GM19239 (cell line): Measurements from ENCODE around the gene TENM3.

Experiments
- DNase-seq: peaks from one replicate; pipeline ENCODE4 v3.0.0; 2011; ENCODE audit warnings: low spot score; ENCODE audit not compliant: insufficient read length
- FAIRE-seq: peaks from 2 replicates; lab custom pipeline; 2011; peaks lifted over from hg19 to GRCh38; lab: Jason Lieb, UNC

Gene TENM3

GRCh38 chr4:182642831-182643230, 399.6 kb downstream of the TENM3 start:
- FAIRE-seq = no peak
- no peak for DNase-seq

DNA sequence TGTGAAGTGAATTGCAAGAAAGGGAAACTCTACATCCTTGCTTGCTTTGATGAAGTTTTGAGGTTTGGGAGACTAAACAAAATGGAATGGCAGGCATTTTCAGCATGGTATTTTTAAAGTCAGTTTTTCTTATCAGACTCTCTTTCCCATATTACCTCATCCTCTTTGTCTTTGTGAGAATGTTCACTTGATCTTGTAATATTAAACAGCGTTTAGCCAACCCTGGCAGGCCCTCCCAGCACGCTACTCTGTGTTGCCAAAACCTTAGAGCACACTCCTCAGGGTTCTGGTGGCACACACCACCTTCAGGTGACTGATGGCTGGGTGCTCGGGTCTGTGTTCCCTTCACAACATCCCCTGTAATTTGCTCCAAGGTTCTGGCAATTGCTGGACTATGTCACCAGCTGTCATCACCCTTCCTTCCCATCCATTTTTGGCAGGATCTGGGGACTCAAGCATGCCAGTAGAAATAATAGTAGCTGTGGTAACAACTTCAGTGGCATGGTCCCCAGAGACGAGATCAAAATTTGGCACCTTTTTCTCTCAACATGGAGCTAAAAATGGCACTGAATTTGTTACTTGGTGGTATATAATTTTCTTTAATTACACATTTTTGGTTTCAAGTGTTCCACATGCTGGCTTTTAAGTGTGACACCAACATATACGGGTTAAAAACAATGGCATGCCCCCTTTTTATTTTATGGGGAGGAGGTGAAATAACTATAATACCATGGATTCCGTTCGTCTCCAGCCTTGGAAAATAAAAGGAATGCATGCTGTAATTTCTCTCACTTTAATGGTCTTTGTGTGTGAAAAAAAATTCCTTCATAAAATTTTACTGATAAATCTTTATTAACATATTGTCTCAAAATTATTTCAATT, 400.8 kb downstream of the TENM3 start:
- FAIRE-seq (no peak), DNase-seq (no peak)

GRCh38 chr4:182644683-182645050, 401.5 kb downstream of the TENM3 start:
- DNase-seq (no peak), FAIRE-seq (no peak)

GRCh38 chr4:182645511-182645910, 402.3 kb downstream of the TENM3 start:
- no peak for DNase-seq
- FAIRE-seq = no peak

GRCh38 chr4:182647646-182648300, 404.6 kb downstream of the TENM3 start:
- FAIRE-seq = no peak

DNA sequence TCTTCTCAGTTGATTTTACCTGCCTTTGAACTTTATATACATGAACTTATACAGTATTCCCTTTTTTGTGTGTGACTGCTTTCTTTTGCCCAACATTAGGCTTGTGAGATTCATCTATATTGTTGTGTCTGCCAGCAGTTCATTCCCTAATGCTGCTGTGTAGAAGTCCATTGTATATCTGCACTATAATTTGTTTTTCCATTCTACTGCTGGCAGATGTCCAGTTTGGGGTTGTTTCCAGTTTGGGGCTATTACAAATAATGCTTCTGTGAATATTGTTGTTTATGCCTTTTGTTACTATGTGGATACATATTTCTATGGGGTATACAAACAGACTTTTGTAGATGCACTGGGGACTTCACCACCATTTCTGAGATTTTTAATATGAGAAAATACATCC, 405.6 kb downstream of the TENM3 start:
- FAIRE-seq = no peak

More at GRCh38 chr4:182647646-182648300, 404.6 kb downstream of the TENM3 start:
- DNase-seq = no peak

GRCh38 chr4:182649698-182650477, 406.7 kb downstream of the TENM3 start:
- DNase-seq (no peak), FAIRE-seq (no peak)

More for the DNA sequence above, 405.6 kb downstream of the TENM3 start:
- DNase-seq = no peak

GRCh38 chr4:182653596-182653995, 410.4 kb downstream of the TENM3 start:
- DNase-seq (no peak), FAIRE-seq (no peak)

DNA sequence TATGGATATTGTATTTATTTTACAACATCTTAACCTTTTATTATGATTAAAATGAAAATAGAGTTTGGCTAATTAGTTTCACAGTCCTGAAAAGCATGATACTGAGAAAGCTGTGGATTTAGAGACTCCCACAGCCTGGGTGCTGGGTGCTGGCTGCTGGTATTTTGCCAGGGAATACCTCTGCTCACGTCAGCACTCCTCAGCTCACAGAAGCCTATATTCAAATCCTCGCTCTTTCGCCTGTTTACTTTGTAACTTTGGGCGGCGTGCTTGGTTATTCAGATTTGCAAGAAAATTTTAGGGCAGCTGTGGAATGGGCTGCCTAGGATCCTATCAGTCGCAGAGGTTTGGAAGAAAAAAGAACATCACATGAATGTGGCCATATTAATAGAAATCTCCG, 412.1 kb downstream of the TENM3 start:
- no peak for DNase-seq
- no peak for FAIRE-seq

DNA sequence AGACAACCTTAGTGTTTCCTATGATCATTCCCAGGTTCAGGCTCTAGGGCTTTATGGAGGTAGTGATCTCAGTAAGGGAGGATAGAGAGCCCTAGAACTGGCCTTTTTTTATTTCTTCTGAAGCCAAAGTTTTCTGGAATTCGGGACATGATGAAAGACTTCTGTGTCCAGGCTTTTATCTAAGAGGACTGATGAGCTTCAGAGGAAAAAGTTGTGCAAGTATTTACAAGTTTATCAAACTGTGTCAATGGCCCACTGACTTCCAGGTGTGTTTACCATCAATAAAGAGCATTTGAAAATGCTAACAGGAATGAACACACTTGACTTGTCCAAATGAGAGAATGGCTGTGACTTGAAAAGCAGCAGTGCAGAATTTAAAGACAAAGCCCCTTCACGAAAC, 419.3 kb downstream of the TENM3 start:
- FAIRE-seq = no peak
- no peak for DNase-seq

- FAIRE-seq = no peak
- DNase-seq = no peak
These were observed 428.0 kb downstream of the TENM3 start for GRCh38 chr4:182671231-182671630.

DNA sequence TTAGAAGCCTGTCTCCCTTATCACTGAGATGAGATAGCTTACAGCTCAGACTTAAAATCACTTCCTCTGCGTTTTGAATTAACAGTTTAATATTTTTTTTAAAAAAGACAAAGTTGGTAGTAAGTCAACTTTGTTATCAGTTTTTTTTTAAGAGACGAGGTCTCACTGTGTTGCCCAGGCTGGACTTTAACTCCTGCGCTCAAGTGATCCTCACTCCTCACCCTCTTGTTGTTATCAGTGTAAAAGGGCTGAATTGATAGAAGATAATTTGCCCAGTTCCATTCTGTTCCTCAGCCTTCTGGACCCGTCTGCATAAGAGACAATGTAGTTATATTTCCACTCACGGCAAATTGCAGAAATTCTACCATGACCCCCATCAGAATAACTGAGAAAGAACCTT, 428.5 kb downstream of the TENM3 start:
- DNase-seq (no peak), FAIRE-seq (no peak)

DNA sequence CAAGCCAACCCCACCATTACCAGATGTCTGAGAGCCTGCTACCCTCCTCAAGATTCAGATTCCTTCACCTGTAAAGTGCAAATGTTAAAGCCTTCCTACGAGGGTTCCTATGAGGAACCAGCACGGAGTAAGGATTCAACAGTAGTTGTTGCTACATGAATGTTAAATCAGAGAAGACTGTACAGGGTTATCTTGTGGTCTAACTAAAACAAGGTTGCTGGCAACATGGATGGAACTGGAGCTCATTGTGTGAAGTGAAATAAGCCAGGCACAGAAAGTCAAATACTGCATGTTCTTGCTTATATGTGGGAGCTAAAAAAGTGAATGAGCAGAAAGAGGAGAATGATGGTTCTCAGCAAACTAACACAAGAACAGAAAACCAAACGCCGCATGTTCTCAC, 435.4 kb downstream of the TENM3 start:
- DNase-seq (no peak), FAIRE-seq (no peak)

GRCh38 chr4:182679533-182679932, 436.3 kb downstream of the TENM3 start:
- DNase-seq (no peak), FAIRE-seq (no peak)

DNA sequence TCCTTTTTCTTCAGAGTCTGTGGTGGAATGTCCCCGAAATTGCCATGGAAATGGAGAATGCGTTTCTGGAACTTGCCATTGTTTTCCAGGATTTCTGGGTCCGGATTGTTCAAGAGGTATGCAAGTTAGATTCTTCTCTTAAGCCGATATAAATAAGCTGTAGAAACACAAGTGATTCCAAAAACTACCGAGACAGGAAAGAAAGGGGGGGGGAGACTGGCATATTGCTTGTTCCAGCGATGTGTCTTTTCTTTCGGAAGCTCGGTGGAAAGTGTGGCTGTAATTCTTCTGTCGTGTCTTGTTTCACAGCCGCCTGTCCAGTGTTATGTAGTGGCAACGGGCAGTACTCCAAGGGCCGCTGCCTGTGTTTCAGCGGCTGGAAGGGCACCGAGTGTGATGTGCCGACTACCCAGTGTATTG, 437.0 kb downstream of the TENM3 start:
- no peak for FAIRE-seq
- DNase-seq = no peak

- DNase-seq (no peak), FAIRE-seq (no peak)
These were observed 440.5 kb downstream of the TENM3 start for GRCh38 chr4:182683661-182684060.

DNA sequence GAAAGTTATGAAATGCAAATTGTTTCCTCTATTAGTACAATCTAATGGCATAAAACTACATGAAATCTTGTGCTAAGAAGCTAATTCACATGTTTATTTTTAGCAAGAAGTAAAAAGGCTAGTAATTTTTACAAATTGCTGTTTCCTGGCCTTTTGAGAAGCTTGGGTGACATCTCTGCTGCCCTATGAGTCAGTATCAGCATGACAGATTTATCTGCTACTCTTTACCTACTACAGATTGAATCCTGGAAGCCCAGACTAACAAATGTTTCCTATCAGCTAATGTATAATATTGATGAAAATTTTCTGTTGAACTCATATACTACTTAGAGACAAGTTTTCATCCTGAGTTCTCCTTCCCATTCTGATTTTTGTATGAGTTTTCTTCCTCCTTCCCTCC, 441.6 kb downstream of the TENM3 start:
- FAIRE-seq = no peak
- no peak for DNase-seq

GRCh38 chr4:182688081-182688480, 444.9 kb downstream of the TENM3 start:
- FAIRE-seq (no peak), DNase-seq (no peak)

DNA sequence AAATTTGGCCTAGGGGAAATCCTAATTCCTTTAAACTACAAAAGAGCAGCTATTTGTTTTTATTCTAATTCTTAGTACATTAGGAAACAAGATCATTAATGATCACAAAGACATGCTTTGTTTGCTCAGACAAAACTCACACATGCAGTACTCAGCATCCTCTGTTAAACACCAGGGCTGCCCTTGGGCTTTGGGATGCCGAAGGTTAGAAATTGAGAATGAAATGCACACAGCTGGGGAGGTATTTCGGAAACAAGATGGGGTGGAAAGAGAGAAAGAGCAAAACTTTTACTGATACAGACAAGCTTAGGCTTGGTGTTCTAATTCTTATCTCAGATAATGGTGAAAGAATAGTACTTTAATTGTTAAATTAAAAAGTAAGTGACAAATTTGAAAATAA, 451.3 kb downstream of the TENM3 start:
- DNase-seq (no peak), FAIRE-seq (no peak)

DNA sequence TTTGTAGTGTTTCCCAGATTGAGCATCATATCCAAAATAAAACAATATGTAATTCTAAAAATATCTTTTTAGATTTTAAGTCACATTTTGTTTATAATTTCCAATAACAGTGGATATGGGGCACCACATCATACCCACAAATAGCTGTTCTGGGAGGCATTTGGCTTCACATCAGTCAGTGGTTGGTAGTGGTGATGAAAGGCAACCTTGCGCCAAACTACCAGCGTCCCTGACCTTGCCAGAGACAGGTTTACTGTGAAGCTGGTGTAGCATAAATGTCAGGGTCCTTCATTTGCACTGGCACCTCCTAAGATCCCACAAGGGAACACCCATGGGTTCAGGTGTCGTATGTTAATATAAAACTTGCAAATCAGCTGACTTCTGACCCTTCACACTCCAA, 451.8 kb downstream of the TENM3 start:
- FAIRE-seq = no peak
- DNase-seq = no peak

GRCh38 chr4:182695842-182696241, 452.6 kb downstream of the TENM3 start:
- FAIRE-seq (no peak), DNase-seq (no peak)
